HCT116 (cell line): ENCODE data around the gene CCDC181.
"Not testable (repeated sequence)": the region's sequence is repeated elsewhere in the genome, so short reads cannot be mapped to it uniquely, and the experiment has no call there.

Experiments
- ATF3 ChIP-seq: IDR thresholded peaks from 2 replicates; pipeline ENCODE4 v1.6.1; 2012
- CTCF ChIP-seq, 3 experiments: fragments of 200-600 bp in 1 of 3; sonication (generic) in 1 of 3; IDR thresholded peaks in 2 of 3; conservative IDR thresholded peaks in 1 of 3; 2 replicates each; pipeline ENCODE4 v1.5.1; 2012 to 2017; ENCODE audit warnings: low read depth in 2 of 3, low read length in 2 of 3, antibody characterized with exemption in 1 of 3, borderline replicate concordance in 1 of 3, control low read depth in 1 of 3, mild to moderate bottlenecking in 1 of 3, mixed read lengths in 1 of 3, mixed run types in 1 of 3, moderate library complexity in 1 of 3; ENCODE audit not compliant: insufficient read depth in 1 of 3
- POLR2AphosphoS5 ChIP-seq: IDR thresholded peaks from 2 replicates; pipeline ENCODE4 v1.6.1; 2011; ENCODE audit warnings: mild to moderate bottlenecking, low read depth, low read length, moderate library complexity

DNA sequence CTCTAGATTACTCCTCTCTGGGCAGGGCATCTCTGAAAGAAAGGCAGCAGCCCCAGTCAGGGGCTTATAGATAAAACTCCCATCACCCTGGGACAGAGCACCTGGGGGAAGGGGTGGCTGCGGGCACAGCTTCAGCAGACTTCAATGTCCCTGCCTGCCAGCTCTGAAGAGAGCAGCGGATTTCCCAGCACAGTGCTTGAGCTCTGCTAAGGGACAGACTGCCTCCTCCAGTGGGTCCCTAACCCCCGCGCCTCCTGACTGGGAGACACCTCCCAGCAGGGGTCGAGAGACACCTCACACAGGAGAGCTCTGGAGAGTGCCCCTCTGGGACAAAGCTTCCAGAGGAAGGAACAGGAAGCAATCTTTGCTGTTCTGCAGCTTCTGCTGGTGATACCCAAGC lies 18.9 kb downstream of the CCDC181 start:
- TF ChIP-seq ATF3; POLR2AphosphoS5; CTCF (IDR thresholded peaks at IDR 0.05 in 2 of 3, conservative IDR thresholded peaks at IDR 0.05 in 1 of 3; ENCODE audit: borderline replicate concordance in 1 of 3, insufficient read depth in 1 of 3, low read depth in 2 of 3, low read length in 2 of 3): not testable (repeated sequence)
